ENCODE measurements around the gene GLCCI1.
A peak's percentile ranks its signal among the peaks of the same experiment; 100 is the strongest.

The GLCCI1 gene

DNA sequence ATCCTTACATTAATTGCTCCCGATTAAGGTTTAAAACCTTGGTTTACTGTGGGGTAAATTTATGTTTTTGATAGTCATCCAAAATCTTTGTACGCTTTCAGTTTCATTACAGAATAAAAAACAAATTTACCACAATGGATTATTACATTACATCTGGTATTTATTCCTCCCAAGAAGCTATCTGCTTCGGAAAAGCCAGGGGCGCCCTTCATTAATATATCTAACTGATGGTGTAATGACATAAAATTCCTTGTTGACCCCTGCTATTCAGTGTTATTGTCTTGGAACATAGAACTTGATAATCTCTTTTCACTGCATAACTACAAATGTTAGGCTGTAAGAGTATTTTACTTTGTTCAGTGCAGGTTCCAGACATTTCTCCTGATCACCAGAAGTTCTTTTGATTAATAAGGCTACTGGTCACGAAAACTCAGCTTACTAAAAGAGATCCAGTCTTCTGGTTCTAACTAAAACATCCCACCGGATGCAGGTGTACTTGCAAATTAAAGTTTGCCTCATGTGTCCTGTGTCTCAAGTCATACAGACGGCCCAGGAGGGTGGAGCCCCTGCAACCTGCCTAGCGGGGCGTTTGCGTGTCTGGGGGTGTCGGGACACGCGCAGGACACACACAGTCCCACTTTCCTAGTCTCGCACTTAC is 581 bp upstream of the GLCCI1 start:
- TF ChIP-seq, protein P1, sequence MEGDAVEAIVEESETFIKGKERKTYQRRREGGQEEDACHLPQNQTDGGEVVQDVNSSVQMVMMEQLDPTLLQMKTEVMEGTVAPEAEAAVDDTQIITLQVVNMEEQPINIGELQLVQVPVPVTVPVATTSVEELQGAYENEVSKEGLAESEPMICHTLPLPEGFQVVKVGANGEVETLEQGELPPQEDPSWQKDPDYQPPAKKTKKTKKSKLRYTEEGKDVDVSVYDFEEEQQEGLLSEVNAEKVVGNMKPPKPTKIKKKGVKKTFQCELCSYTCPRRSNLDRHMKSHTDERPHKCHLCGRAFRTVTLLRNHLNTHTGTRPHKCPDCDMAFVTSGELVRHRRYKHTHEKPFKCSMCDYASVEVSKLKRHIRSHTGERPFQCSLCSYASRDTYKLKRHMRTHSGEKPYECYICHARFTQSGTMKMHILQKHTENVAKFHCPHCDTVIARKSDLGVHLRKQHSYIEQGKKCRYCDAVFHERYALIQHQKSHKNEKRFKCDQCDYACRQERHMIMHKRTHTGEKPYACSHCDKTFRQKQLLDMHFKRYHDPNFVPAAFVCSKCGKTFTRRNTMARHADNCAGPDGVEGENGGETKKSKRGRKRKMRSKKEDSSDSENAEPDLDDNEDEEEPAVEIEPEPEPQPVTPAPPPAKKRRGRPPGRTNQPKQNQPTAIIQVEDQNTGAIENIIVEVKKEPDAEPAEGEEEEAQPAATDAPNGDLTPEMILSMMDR (conservative IDR thresholded peaks at IDR 0.05; ENCODE audit: low read depth, low read length), result no peak
- peak overlapping the region; percentile 80 for H3K4me3 ChIP-seq (ENCODE audit: low read depth, low read length)
- no peak for DNase-seq (ENCODE audit: low read depth)

DNA sequence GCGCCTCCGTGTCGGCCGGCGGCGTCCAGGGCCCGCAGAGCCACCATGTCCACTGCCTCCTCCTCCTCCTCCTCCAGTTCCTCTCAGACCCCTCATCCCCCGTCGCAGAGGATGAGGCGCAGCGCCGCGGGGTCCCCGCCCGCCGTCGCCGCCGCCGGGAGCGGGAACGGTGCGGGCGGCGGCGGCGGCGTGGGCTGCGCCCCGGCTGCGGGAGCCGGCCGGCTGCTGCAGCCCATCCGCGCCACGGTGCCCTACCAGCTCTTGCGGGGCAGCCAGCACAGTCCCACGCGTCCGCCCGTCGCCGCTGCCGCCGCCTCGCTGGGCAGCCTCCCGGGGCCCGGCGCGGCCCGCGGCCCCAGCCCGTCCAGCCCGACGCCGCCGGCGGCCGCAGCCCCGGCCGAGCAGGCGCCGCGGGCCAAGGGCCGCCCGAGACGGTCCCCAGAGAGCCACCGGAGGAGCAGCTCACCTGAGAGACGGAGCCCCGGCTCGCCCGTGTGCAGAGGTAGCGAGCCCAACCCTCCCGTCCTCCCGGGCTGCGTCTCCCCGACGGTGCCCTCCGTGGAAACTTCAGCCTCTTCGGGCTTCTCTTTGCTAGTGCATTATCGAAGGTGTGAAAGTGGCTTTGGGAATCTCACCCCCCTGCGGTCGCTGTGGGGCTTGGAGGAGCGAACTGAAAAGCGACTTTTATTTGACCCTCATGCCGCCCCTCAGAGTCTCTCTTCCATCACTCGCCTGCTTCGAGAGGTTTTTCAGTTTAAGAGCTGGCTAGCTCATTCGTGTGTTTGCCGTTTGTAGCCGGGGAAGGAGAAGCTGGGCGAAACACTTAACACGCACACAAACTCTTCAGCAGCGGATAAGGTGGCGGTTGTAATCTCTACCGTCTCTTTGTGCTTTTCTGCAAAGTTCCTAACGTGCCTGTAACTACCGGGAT is 975 bp downstream of the GLCCI1 start:
- H3K4me3 ChIP-seq (ENCODE audit: low read depth, low read length), result peak overlapping the region; percentile 80
- peak; percentile 55 for DNase-seq (ENCODE audit: low read depth)
- TF ChIP-seq, protein P1 (conservative IDR thresholded peaks at IDR 0.05; ENCODE audit: low read depth, low read length), result peak; percentile 12

DNA sequence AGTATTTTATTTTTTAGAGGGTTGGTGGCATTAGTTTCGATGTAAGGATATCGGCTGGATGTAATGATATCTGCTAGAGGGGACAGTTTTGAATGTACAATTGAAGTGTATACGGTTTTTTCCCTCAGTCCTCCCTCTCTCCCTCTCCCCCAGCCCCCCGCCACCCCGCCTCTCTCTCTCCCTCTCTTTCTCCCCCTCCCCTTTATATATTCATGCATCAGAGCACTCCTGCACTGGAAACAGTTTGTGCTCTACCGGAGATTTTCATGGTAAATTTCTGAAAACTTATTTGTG is 1.6 kb downstream of the GLCCI1 start:
- DNase-seq (ENCODE audit: low read depth), result no peak
- TF ChIP-seq, protein P1 (conservative IDR thresholded peaks at IDR 0.05; ENCODE audit: low read depth, low read length), result no peak
- peak overlapping the region; percentile 80 for H3K4me3 ChIP-seq (ENCODE audit: low read depth, low read length)

DNA sequence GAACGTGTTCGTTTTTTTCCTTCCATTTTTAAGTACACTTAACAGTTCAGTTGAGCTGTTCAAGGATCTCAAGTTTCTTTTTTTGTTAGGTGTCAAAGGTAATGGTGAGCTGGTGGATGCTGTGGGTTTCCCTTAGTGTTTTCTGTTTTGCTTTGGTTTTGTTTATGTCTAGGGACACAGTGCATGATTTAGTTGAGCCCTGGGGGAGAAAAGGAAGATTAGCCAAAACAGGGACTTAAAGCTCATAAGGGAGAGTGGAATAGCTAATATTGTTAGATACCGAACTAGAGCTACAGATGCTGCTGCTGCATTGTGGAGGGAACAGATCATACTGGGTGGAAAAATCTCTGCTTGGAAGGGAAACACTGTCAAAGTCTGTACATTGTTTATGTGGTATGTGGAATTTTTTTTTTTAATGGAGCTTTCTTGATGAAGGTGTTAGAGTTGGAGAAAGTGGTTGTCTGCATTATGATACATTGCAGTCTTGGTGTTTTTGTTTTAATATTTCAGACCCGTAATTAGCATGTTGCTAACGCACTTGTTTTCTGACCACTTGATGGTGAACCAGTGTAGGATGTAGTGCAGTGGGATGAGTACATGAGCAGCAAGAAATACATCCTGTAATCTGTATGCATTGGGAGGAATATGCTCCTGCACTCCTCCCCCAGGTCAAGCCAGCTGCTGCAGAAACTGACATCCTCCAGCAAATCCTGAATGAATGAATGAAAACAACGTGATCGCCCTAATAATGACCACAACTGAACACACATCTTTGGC is 2.1 kb downstream of the GLCCI1 start:
- DNase-seq (ENCODE audit: low read depth), result peak; percentile 33
- H3K4me3 ChIP-seq (ENCODE audit: low read depth, low read length), result peak overlapping the region; percentile 80
- TF ChIP-seq, protein P1 (conservative IDR thresholded peaks at IDR 0.05; ENCODE audit: low read depth, low read length), result no peak

DNA sequence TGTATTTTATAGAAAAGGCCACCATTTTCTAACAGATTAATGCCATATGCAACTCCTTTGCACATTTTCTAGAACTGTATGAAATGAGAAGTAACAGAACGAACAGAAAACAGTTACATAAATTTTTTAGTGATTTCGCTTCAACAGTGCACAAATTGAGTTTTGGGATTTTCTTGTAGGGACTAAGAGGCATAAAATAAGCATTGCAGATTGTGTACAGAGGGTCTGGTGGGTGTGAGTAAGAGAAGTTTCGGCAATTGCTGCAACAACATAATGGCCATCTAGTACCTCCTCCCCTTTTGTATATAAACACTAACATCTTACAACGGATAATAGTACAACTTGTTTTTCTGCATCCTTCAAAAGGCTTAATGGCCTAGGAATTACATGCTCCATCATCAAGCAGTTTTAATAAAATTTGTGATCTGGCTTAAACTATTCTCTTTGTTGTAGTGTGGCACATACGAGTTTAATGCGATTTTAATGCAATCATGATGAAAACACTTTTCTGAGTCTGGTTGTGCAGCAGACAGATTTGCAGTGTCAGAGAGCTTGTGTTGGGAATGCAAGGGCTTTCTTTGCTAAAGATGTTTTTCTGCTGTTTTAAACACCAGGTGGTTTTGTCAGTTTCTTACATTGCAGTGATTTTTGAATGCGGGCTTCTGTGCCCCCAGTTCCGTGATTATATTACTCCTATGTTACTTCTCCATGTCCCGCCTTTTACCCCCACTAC is 2.9 kb downstream of the GLCCI1 start:
- H3K4me3 ChIP-seq (ENCODE audit: low read depth, low read length), result no peak overlapping the region
- TF ChIP-seq, protein P1 (conservative IDR thresholded peaks at IDR 0.05; ENCODE audit: low read depth, low read length), result no peak

DNA sequence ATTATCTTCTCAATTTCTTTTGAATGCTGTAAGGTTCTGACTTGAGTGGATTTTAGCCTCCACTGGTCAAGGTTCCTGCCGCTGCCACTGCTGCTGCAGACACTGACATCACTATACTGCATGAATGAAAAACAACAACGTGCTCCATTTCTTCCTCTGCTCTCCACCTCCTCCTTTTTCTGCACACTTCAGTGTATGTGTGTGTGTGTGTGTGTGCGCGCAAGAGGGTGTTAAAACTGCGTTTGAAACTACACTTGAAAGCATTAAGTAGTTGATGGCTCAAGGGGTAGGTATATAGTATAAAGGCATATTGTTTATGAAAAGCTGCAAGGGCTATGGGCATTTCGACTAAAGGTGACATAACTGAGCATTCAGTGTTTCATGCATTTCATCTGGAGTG is 3.5 kb downstream of the GLCCI1 start:
- DNase-seq (ENCODE audit: low read depth), result no peak
- H3K4me3 ChIP-seq (ENCODE audit: low read depth, low read length), result no peak overlapping the region
- TF ChIP-seq, protein P1 (conservative IDR thresholded peaks at IDR 0.05; ENCODE audit: low read depth, low read length), result no peak

More for the DNA sequence above, 2.9 kb downstream of the GLCCI1 start:
- no peak for DNase-seq (ENCODE audit: low read depth)

All from choroid plexus epithelial cell (primary cell).